HepG2 (cell line): ENCODE measurements around the gene P2RX5. TPM values are rescaled to one million over a fixed set of nuclear protein-coding genes. Genes with fewer than 3 reads are reported as not detected.

Experiments
- ETV5 ChIP-seq: IDR thresholded peaks from 2 replicates; pipeline ENCODE4 v1.6.1; 2018; ENCODE audit warnings: missing biosample characterization, missing genetic modification reagents, inconsistent platforms, borderline replicate concordance
- NR1H2 ChIP-seq: sonication (generic); formaldehyde crosslinking; IDR thresholded peaks from 2 replicates; pipeline ENCODE4 v1.8.1; 2022; ENCODE audit warnings: low read depth, missing genetic modification reagents, borderline replicate concordance
- PAXIP1 ChIP-seq: sonication (generic); formaldehyde crosslinking; conservative IDR thresholded peaks from 2 replicates; pipeline ENCODE4 v1.4.0; 2020; ENCODE audit warnings: mild to moderate bottlenecking, missing genetic modification reagents, moderate library complexity
- PBX2 ChIP-seq: IDR thresholded peaks from 2 replicates; pipeline ENCODE4 v1.6.1; 2016; ENCODE audit warnings: control low read depth
- RORA ChIP-seq: sonication (generic); formaldehyde crosslinking; IDR thresholded peaks from 2 replicates; pipeline ENCODE4 v1.5.0; 2020; ENCODE audit warnings: mild to moderate bottlenecking, missing genetic modification reagents, moderate library complexity
- RXRB ChIP-seq: IDR thresholded peaks from 2 replicates; pipeline ENCODE4 v1.6.1; 2016; ENCODE audit warnings: borderline replicate concordance, missing genetic modification reagents, missing compliant biosample characterization
- SATB2 ChIP-seq: sonication (generic); formaldehyde crosslinking; IDR thresholded peaks from 2 replicates; pipeline ENCODE4 v1.5.0; 2020; ENCODE audit warnings: missing genetic modification reagents
- SMAD3 ChIP-seq: sonication (generic); formaldehyde crosslinking; IDR thresholded peaks from 2 replicates; pipeline ENCODE4 v1.4.0; 2020; ENCODE audit warnings: missing genetic modification reagents
- ZNF207 ChIP-seq: fragments of 450-650 bp; IDR thresholded peaks from 2 replicates; pipeline ENCODE4 v1.6.1; 2016; ENCODE audit warnings: antibody characterized with exemption, borderline replicate concordance
- ZNF260 ChIP-seq: sonication (generic); formaldehyde crosslinking; IDR thresholded peaks from 2 replicates; pipeline ENCODE4 v1.4.0; 2020; ENCODE audit warnings: missing genetic modification reagents, low read depth, mild to moderate bottlenecking, borderline replicate concordance
- ZNF468 ChIP-seq: sonication (generic); formaldehyde crosslinking; IDR thresholded peaks from 2 replicates; pipeline ENCODE4 v1.8.0; 2022; ENCODE audit warnings: mild to moderate bottlenecking, moderate library complexity, missing genetic modification reagents
- ZNF569 ChIP-seq: sonication (generic); formaldehyde crosslinking; IDR thresholded peaks from 2 replicates; pipeline ENCODE4 v1.5.0; 2020; ENCODE audit warnings: mild to moderate bottlenecking, missing genetic modification reagents, moderate library complexity, borderline replicate concordance
- ZNF589 ChIP-seq: sonication (generic); formaldehyde crosslinking; conservative IDR thresholded peaks from 2 replicates; pipeline ENCODE4 v1.8.0; 2022; ENCODE audit warnings: mild to moderate bottlenecking, moderate library complexity, missing genetic modification reagents
- polyA plus RNA-seq, 8 experiments: library from polyadenylated mRNA; depleted of rRNA in 3 of 8; stranded (reverse) in 7 of 8; unstranded in 1 of 8; fragments of >200 nt; fragmentation: Illumina TruSeq in 4 of 8; extraction: Trizol in 4 of 8; gene quantifications; 2 replicates each; pipeline versions ENCODE4 v1.2.1 to v1.2.3, GENCODE V29; 2011 to 2016; ENCODE audit warnings: low read depth in 4 of 8, missing spikeins in 1 of 8, mixed read lengths in 1 of 8; ENCODE audit not compliant: insufficient read depth in 1 of 8
- total RNA-seq, 5 experiments: library from RNA; depleted of rRNA; stranded (reverse); fragments of >200 nt; fragmentation: Illumina TruSeq; extraction: Trizol; gene quantifications; 2 replicates each; pipeline ENCODE4 v1.2.3, GENCODE V29; 2016; ENCODE audit warnings: low read depth in 1 of 5
- TF ChIP-seq, protein P1 (sequence below): sonication (generic); formaldehyde crosslinking; IDR thresholded peaks from 2 replicates; pipeline ENCODE4 v1.8.0; 2022; ENCODE audit warnings: low read depth, missing genetic modification reagents
- TF ChIP-seq, protein P2 (sequence below): sonication (generic); formaldehyde crosslinking; IDR thresholded peaks from 2 replicates; pipeline ENCODE4 v1.4.0; 2020; ENCODE audit warnings: mild to moderate bottlenecking, missing genetic modification reagents
- TF ChIP-seq, protein P3 (sequence below): IDR thresholded peaks from 2 replicates; pipeline ENCODE4 v1.6.1; 2016; ENCODE audit warnings: low read depth, borderline replicate concordance
- TF ChIP-seq, protein P4 (sequence below): sonication (generic); formaldehyde crosslinking; IDR thresholded peaks from 2 replicates; pipeline ENCODE4 v1.8.1; 2023; ENCODE audit warnings: mild to moderate bottlenecking, missing genetic modification reagents

Gene P2RX5
- total and polyA plus RNA-seq, 2 of the 13 experiments (the other 11 are each of a cell fraction or from before 2014, with no cell fraction given): 0.95 to 1.7 TPM

- TF ChIP-seq, protein P1, sequence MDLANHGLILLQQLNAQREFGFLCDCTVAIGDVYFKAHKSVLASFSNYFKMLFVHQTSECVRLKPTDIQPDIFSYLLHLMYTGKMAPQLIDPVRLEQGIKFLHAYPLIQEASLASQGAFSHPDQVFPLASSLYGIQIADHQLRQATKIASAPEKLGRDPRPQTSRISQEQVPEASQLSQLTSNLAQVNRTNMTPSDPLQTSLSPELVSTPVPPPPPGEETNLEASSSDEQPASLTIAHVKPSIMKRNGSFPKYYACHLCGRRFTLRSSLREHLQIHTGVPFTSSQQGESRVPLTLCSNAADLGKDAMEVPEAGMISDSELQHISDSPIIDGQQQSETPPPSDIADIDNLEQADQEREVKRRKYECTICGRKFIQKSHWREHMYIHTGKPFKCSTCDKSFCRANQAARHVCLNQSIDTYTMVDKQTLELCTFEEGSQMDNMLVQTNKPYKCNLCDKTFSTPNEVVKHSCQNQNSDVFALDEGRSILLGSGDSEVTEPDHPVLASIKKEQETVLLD (CRISPR knock-in tag): 0 out of 2 replicates have a peak, but pooled peaks have one; percentile 26
- TF ChIP-seq ZNF589 (CRISPR knock-in tag): no peak
- TF ChIP-seq ETV5 (CRISPR knock-in tag): peak; percentile 82; the same call in 1 of the 2 replicates
- TF ChIP-seq ZNF468: no peak
- TF ChIP-seq, protein P2, sequence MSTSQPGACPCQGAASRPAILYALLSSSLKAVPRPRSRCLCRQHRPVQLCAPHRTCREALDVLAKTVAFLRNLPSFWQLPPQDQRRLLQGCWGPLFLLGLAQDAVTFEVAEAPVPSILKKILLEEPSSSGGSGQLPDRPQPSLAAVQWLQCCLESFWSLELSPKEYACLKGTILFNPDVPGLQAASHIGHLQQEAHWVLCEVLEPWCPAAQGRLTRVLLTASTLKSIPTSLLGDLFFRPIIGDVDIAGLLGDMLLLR: no peak
- TF ChIP-seq, protein P3, sequence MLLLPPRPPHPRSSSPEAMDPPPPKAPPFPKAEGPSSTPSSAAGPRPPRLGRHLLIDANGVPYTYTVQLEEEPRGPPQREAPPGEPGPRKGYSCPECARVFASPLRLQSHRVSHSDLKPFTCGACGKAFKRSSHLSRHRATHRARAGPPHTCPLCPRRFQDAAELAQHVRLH (CRISPR knock-in tag): no peak
- TF ChIP-seq, protein P4, sequence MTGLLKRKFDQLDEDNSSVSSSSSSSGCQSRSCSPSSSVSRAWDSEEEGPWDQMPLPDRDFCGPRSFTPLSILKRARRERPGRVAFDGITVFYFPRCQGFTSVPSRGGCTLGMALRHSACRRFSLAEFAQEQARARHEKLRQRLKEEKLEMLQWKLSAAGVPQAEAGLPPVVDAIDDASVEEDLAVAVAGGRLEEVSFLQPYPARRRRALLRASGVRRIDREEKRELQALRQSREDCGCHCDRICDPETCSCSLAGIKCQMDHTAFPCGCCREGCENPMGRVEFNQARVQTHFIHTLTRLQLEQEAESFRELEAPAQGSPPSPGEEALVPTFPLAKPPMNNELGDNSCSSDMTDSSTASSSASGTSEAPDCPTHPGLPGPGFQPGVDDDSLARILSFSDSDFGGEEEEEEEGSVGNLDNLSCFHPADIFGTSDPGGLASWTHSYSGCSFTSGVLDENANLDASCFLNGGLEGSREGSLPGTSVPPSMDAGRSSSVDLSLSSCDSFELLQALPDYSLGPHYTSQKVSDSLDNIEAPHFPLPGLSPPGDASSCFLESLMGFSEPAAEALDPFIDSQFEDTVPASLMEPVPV (CRISPR knock-in tag): peak; percentile 85; the same call in 1 of the 2 replicates
- peak; percentile 10; the same call in 1 of the 2 replicates for TF ChIP-seq SMAD3
- no peak for TF ChIP-seq RORA
- no peak for TF ChIP-seq SATB2 (CRISPR knock-in tag)
- TF ChIP-seq ZNF207: no peak
- no peak for TF ChIP-seq PBX2 (CRISPR knock-in tag)
- peak; percentile 46 for TF ChIP-seq PAXIP1 (CRISPR knock-in tag)
- TF ChIP-seq NR1H2: peak; percentile 63; the same call in 1 of the 2 replicates
- TF ChIP-seq ZNF569: 0 out of 2 replicates have a peak, but pooled peaks have one; percentile 82
- peak; percentile 52; the same call in 1 of the 2 replicates for TF ChIP-seq RXRB
- TF ChIP-seq ZNF260: no peak
These were observed 60.3 kb downstream of the P2RX5 start (continued) for GRCh38 chr17:3635474-3636153.
